MG63 (cell line): ENCODE measurements around the gene HELZ2. TPM values are rescaled to one million over a fixed set of nuclear protein-coding genes. Genes with fewer than 3 reads are reported as not detected.

ENCODE experiments used
- DNase-seq: peaks from one replicate; pipeline ENCODE4 v3.0.0-alpha.2; 2020
- H3K27me3 ChIP-seq: fragments of 250-450 bp; sonication (Bioruptor Pico); 2 replicates; pipeline ENCODE4 v1.5.1; 2020; ENCODE audit warnings: mild to moderate bottlenecking, moderate library complexity
- H3K36me3 ChIP-seq: fragments of 250-450 bp; sonication (Bioruptor Pico); 2 replicates; pipeline ENCODE4 v1.5.1; 2020; ENCODE audit warnings: mild to moderate bottlenecking, moderate library complexity
- H3K4me3 ChIP-seq: fragments of 250-450 bp; sonication (Bioruptor Pico); 2 replicates; pipeline ENCODE4 v1.5.1; 2020; ENCODE audit warnings: mild to moderate bottlenecking, moderate library complexity
- H3K9me3 ChIP-seq: fragments of 250-450 bp; sonication (Bioruptor Pico); 2 replicates; pipeline ENCODE4 v1.5.1; 2020; ENCODE audit warnings: mild to moderate bottlenecking, moderate library complexity
- total RNA-seq: library from RNA; depleted of rRNA; stranded (reverse); fragments of >200 nt; shearing (Covaris generic); gene quantifications from 2 replicates; pipeline ENCODE4 v1.2.3, GENCODE V29; 2014; ENCODE audit warnings: low replicate concordance

HELZ2 gene
- total RNA-seq, 1 experiment from 2014 or later: 26.4 TPM

DNA sequence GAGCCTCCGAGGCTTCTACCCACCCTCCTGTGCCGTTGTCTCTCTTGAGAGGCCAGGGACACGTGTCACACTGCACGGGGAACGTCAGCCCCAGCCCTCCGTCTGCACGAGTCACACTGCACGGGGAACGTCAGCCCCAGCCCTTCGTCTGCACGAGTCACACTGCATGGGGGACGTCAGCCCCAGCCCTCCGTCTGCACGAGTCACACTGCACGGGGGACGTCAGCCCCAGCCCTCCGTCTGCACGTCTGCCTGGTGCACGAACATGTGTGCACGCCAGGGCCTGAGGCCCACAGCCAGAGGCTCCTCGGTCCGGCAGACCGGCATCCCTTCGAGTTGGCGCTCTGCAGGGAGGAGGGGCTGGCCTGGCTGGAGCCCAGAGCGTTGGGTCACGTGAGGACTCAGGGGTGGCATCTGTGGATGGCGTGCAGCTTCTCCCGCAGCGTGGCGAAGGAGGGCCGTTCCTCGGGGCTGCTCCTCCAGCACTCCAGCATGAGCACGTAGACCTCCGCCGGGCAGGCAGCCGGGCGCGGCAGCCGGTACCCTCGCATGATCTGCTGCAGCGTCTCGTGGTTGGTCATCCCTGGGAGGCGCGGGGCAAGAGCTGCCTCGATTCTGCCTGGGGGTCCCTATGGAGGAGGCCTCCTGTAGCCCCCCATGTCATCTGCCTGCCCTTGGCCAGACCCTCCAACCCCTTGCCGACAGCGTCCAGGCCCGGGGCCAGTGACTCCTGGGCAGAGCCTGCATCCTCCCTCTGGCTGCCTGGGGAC lies 33.4 kb downstream of the HELZ2 start:
- Histone ChIP-seq H3K9me3 (no peaks in the 10 kb centered on the region), H3K36me3 (no peaks in the 10 kb centered on the region), H3K27me3 (no peaks in the 10 kb centered on the region), H3K4me3 (no peak overlapping the region)
- peak; percentile 33 for DNase-seq

DNA sequence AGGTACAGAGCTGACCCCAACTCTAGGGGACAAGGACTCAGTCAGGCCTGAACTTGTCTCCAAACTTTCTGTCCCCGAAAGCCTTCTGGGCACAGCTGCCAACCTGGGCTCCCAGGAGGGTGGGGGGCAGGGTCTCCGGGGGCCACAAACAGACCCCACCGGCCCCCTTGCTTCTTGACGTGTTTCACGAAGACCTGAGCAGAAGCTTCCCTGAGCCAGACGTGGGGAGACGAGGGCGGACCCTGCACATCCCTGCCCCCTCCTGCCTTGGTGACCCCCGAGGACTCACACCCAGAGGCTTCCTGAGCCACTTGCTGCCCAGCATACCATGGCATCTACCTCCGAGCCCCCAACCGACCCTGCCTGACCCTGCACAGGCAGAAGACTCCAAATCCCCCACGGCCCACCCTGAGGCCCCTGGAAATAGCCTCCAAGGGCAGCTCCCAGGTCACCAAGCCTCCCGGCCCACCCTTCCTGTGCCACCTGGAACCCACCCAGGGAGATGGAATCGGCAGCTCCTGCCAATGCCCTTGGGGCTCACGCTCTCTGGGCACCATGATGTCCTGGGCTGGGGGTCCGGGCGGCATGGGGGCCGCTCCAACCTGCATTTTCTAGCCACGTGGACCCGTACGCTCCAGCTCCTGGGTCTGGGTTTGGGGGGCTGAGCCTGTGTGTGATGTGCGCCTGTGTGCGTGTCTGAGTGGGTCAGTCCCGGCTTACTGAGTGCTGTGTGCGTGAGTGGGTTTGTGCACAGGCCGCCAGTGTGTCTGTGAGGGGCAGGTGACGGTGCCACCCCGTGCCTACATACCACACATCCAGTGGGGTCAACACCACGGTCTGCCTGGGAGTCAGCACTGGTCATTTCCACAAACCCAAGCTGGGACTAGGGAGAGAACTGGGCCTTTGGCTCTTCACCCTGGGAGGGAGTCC lies 34.3 kb downstream of the HELZ2 start:
- Histone ChIP-seq H3K9me3 (no peaks in the 10 kb centered on the region), H3K36me3 (no peaks in the 10 kb centered on the region)
- DNase-seq: no peak

DNA sequence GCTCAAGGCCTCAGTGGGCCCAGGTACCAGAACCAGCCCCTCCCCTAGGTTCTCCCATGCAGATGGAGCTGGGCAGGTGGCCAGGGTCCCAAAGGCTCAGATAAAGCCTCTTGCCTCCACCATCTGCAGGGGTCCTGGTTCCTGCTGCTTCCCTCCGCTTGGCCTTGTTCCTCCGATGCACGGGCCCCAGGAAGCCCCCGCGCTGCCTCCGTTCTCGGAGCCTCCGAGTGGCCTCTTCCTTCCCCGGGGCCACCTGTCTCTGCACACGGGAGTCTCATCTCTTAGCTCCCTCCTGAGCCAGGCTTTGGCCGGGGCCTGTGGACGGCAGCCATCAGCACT lies 35.0 kb downstream of the HELZ2 start:
- no peak overlapping the region for H3K4me3 ChIP-seq
- no peak for DNase-seq
- H3K27me3 ChIP-seq: no peaks in the 10 kb centered on the region
- H3K36me3 ChIP-seq: no peaks in the 10 kb centered on the region
- no peaks in the 10 kb centered on the region for H3K9me3 ChIP-seq

More for the DNA sequence above, 34.3 kb downstream of the HELZ2 start:
- H3K27me3 ChIP-seq: no peaks in the 10 kb centered on the region
- H3K4me3 ChIP-seq: no peak overlapping the region

DNA sequence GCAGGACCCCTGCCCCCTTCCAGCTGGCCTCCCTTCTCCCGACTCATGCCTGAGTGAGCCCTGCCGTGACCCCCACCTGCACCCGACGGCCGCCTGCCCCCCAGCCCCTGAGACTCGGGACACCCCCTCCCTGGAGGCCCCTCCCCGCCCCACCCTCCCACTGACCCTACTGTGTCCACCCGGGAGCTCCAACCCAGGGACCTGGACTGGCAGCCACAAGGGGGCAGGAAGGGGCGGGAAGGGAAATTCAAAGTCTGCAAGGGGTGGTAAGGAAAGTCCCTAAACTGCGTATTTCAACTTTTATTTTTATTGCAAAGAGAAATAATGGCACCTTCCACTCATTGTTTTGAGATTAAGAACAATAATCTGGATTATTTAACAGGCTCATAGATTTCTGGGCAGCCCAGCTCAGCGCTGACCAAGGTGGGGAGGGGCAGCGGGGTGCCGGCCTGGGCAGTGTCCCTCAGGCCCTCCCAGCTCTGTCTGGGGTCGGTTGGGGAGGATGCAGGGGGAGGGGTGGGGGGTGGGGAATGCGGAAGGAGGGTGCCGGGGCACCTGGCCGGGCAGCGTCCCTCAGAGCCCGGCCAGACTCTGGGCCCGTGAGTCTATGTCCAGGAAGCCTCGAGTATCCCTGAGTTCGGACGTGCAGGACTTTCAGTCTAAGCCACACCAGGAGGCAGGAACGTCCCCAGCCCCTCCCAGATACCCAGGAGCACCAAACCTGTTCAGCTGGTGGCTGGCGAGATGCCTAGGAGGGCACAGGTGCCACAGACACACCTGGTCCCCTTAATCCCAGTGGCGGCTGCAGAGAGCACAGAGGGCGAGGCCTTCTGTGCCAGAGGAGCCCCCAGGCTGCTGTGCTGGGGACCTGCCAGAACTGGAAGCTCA lies 35.6 kb downstream of the HELZ2 start:
- H3K27me3 ChIP-seq: no peaks in the 10 kb centered on the region
- H3K4me3 ChIP-seq: peak overlapping the region; percentile 36
- DNase-seq: no peak
- H3K9me3 ChIP-seq: no peaks in the 10 kb centered on the region
- no peaks in the 10 kb centered on the region for H3K36me3 ChIP-seq

DNA sequence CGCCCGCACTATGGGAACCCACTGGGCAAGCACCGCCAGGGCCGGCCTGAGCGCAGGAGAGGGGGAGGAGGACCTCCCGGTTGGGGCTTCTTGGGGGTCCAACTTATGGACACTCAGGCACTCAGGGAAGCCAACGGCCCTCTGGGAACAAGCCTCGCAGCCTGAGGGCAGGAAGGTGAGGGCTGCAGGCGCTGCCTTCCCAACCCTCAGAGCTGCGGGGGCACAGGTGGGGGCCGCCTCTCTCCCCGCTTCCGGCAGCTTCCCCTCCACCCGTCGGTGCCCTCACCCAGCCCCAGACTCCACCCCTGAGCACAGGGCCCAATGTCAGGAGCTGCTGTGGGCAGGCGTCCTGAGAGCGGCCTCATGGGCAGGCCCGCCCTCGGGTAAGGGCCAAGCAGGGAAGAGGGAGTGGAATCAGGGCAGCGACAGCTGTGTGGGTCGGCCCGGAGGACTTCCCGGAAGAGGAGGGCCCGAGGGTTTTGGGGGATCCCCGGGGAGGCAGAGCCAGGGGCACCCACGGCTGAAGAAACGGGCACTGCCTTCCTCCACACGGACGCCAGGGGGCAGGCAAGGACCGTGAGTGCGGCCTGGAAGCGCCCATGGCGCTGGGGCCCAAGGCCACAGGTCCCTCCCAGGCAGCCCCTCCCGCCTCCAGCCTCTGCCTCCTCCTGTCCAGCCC lies 36.4 kb downstream of the HELZ2 start:
- peak; percentile 99 for DNase-seq
- H3K36me3 ChIP-seq: no peaks in the 10 kb centered on the region
- no peaks in the 10 kb centered on the region for H3K9me3 ChIP-seq
- peak overlapping the region; percentile 36 for H3K4me3 ChIP-seq
- H3K27me3 ChIP-seq: no peaks in the 10 kb centered on the region

DNA sequence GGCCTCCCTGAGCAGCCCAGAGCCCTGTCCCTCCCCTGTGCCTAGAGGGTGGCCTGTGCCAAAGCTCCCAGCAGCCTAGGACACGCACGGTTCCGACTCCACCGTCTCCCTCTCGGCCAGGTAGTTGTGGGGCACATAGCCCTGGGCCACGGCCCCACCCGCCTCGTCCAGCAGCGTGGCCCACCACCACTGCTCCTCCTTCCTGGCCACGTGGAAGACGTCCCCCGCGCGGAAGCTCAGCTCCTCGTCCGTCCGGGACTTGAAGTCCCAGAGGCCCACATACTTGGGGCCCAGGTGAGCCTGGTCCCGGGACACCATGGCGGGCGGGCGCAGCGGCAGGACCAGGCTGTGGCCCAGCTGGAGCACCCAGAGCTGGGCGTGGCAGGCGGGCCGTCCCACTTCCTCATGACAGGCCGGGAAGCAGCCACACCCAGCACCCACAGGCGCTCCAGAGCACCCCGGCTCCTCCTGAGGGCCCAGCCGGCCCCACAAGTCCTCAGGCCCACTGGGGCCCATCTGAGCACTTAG lies 37.0 kb downstream of the HELZ2 start, which contains the start of gene PTK6:
TSS of gene PTK6 (minus strand) at position 380 of the 528 bp plus-strand sequence. CDS start at position 318, 62 bp downstream.
- peak; percentile 39 for DNase-seq
- no peaks in the 10 kb centered on the region for H3K27me3 ChIP-seq
- H3K36me3 ChIP-seq: no peaks in the 10 kb centered on the region
- no peaks in the 10 kb centered on the region for H3K9me3 ChIP-seq
- H3K4me3 ChIP-seq: peak within 1 kb of the TSS; percentile 36

DNA sequence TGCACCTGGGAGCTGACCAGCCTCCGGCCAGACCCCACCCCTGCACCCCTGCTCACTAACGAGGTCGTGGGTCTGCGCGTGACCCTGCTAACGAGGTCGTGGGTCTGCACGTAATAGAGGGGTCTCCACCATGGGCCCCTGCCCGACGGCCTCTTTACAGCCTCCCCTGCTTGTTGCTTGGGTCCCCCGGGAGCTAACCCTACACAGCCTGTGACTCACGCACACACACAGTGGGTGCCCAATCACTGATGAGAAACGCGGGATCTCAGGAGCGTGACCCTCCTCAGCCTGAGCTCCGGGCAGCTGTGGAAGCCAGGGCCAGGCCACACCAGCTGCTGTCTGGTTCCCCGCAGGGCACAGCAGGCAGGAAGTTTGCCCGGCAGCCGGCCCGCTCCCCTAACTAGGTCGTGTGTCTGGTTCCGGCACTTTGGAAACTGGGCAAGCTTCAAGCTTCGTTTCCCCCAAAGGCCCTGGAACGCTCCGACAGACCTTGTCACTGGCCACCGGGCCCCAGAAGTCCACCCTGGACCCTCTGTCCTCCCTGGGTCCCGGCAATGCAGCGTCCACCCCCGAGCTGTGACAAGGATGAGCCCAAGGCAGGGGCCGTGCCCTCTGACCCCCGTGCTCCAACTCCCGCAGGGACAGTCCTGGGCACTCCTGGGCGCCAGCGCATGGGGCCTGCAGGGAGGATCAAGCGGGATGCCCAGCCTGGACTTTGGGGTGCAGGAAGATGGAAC lies 37.6 kb downstream of the HELZ2 start:
- H3K27me3 ChIP-seq: no peaks in the 10 kb centered on the region
- peak; percentile 92 for DNase-seq
- no peaks in the 10 kb centered on the region for H3K36me3 ChIP-seq
- no peak overlapping the region for H3K4me3 ChIP-seq
- no peaks in the 10 kb centered on the region for H3K9me3 ChIP-seq

DNA sequence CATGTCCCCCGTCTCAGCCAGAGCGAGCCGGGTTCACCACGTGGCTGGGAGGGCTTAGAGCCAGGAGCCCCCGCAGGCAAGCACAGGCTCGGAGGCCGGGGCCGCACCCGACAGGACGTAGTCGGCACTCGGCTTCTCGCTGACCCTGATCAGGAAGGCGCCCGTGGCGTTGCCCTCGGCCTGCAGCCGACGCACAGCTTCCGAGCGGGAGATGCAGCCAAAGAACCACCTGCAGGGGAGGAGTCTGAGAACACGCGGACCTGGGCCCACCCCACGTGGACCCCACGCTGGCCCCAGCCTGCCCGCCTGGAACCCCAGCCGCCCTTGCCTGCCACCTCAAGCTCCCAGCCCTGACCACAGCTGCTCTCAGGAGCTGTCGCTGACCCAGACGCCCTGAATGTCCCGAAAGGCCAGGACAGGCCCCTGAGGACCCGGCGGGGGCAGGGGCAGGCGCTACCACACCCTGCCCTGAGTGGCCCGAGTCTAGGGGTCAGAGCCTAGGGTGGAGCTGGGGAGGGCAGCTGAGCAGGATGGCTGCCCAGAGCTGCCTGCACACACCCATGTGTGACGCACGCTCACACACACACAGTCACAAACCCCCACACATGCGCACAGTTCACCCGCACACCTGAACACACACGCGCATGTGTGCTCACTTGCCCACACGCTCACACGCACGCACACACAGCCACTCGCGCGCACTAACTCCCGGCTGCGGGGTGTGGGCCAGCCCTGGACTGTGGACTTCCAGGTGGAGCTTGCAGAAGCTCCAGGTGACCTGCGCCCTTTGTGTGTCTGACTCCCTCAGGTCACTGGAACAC lies 39.0 kb downstream of the HELZ2 start:
- H3K36me3 ChIP-seq: no peaks in the 10 kb centered on the region
- H3K27me3 ChIP-seq: no peaks in the 10 kb centered on the region
- DNase-seq: no peak
- H3K4me3 ChIP-seq: no peak overlapping the region
- H3K9me3 ChIP-seq: no peaks in the 10 kb centered on the region

DNA sequence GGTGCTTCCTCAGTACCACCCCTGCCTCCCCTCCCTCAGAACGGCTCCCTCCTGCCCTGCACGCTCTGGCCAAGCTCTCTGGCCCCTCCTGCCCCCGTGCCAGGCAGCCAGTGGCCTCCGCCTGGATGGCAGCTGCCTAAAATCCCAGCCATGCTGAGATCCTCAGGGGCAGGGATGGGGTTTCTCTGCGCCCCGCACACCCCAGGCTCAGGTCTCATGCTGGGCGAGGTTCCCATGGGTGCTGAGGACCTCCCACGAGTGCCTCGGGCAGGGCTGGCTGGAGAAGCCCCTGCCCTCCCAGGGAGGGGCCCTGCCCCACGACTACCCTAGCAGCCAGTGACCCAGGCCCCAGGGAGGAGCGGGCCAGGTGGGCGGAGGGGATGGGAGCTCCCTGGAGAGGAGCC lies 39.6 kb downstream of the HELZ2 start:
- DNase-seq: no peak
- Histone ChIP-seq H3K9me3 (no peaks in the 10 kb centered on the region), H3K36me3 (no peaks in the 10 kb centered on the region), H3K4me3 (no peak overlapping the region), H3K27me3 (no peaks in the 10 kb centered on the region)

DNA sequence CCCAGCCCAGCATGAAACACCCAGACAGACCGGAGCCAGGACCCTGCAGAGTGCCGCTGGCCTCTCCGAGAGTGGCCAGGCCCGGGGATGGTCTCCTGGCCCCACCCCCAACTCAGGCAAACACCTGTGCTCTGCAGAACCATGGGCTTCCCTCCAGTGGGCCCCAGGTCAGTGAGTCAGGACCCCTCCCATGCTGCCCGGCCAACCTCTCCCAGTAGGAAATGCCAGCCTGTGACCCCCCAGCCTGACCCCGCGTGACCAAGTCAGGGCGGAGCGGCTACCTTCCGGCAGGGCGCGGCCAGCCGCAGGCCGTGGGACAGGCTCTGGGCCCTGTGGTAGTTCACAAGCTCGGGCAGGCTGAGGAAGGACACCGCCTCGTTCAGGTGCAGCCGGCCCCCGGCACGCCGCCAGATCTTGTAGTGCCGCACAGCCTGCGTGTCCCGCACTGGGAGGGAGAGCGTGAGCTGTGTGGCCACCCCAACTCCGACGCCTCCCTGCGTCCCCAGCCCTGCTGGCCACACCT lies 40.1 kb downstream of the HELZ2 start:
- Histone ChIP-seq H3K4me3 (no peak overlapping the region), H3K36me3 (no peaks in the 10 kb centered on the region), H3K9me3 (no peaks in the 10 kb centered on the region), H3K27me3 (no peaks in the 10 kb centered on the region)
- no peak for DNase-seq

DNA sequence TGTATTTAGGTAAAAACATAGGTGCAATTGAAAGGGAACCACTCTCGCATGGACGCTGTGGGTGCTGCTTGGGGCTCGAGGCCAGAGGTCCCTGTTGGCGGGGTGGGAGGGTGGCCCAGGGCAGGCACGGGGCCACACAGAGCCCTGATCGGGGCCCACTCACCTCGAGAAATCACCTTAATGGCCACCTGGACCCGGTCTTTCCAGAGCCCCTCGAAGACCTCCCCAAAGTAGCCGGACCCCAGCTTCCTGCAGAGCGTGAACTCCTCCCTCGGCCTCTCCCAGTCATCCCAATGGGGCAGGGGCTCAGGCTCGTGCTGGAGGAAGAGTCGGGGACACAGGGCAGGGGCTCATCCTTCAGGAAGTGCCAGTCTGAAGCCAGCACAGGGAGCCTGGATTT lies 40.7 kb downstream of the HELZ2 start:
- no peaks in the 10 kb centered on the region for H3K36me3 ChIP-seq
- DNase-seq: no peak
- H3K4me3 ChIP-seq: no peak overlapping the region
- H3K9me3 ChIP-seq: no peaks in the 10 kb centered on the region
- no peaks in the 10 kb centered on the region for H3K27me3 ChIP-seq

DNA sequence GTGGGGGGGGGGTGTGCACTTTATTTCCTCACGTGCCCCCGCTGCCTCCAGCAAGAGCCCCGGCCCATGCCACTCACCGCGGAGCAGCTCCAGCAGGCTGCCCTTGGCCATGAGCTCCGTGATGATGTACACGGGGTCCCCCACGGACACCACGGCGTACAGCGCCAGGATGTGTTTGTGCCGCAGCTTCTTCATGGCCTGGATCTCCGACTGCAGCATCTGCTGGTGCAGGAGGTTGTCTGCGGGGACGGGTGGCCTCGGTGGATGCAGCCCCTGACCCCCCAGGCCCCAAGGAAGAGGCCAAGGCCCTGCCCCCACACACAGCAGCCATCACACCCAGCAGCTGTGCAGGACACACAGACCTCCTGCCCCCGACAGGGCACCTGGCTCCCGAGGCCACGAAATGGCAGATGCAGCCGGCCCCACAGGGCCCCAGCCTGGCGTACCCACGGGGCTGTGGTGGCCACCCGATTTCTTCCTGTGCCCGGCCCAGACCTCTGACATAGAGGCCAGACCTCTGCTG lies 41.5 kb downstream of the HELZ2 start:
- no peak overlapping the region for H3K4me3 ChIP-seq
- no peaks in the 10 kb centered on the region for H3K36me3 ChIP-seq
- H3K27me3 ChIP-seq: no peaks in the 10 kb centered on the region
- no peak for DNase-seq
- no peaks in the 10 kb centered on the region for H3K9me3 ChIP-seq

DNA sequence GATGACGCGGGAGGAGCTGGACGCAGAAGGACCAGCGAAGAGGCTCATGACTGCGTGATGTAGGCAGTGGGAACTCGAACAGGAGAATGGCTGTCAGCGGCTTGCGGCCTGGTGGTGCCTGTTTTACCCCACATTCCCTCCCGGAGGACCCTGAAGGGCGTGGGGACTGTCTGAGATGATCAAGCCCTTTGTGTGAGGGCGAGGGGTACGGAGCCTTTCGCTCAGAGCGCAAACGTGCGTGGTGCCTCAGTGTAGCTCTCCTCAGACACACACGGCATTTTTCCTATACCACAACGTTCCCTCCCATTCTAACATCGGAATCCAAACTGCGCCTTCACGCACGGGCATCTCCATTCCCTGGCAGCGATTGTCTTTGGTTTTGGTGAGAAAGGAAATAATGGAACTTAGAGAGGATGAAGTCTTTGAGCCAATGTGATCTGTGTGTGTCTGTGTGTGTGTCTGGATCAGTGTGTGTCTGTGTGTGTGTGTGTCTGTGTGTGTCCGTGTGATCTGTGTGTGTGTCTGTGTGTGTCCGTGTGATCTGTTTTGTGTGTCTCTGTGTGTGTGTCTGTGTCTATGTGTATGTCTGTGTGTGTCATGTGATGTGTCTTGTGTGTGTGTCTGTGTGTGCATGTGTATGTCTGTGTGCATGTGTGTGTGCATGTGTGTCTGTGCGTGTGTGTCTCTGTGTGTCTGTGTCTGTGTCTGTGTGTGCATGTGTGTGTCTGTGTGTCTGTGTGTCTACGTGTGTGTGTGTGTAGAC lies 42.2 kb downstream of the HELZ2 start:
- H3K36me3 ChIP-seq: no peaks in the 10 kb centered on the region

DNA sequence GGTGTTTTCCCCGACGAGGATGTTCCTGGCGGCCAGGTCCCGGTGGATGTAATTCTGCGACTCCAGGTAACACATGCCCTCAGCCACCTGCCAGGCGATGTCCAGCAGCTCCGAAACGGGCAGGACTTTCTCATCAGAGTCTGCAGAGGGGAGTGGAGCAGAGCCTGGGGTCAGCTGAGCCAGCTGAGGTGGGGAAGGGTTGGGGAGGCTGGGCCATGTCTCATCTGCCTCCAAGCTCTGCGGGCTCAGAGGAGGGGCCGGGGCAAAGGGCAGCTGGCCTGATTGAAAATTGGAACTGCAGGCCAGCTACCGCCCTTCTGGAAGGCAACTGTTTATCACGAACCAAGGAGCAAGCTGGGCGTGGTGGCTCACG lies 43.3 kb downstream of the HELZ2 start:
- Histone ChIP-seq H3K9me3 (no peaks in the 10 kb centered on the region), H3K4me3 (no peak overlapping the region), H3K36me3 (no peaks in the 10 kb centered on the region), H3K27me3 (no peaks in the 10 kb centered on the region)
- no peak for DNase-seq

More for the DNA sequence above, 42.2 kb downstream of the HELZ2 start:
- Histone ChIP-seq H3K4me3 (no peak overlapping the region), H3K9me3 (no peaks in the 10 kb centered on the region), H3K27me3 (no peaks in the 10 kb centered on the region)
- no peak for DNase-seq
